Mesendoderm (in vitro differentiated cells): Measurements from ENCODE around the gene HS3ST1.

Experiments
- DNase-seq: peaks from one replicate; pipeline ENCODE4 v3.0.0; 2013
- H2AK5ac ChIP-seq: 2 replicates; pipeline ENCODE4 v1.6.1; 2013; ENCODE audit warnings: low read length, inconsistent platforms
- H2BK120ac ChIP-seq: 2 replicates; pipeline ENCODE4 v1.6.1; 2013; ENCODE audit warnings: low read depth, mild to moderate bottlenecking, low read length, moderate library complexity, mixed read lengths
- H2BK15ac ChIP-seq: replicated peaks from 2 replicates; pipeline ENCODE4 v1.6.1; 2013; ENCODE audit warnings: low read depth, mild to moderate bottlenecking, moderate library complexity
- H2BK5ac ChIP-seq: 2 replicates; pipeline ENCODE4 v1.6.1; 2013; ENCODE audit warnings: low read length, inconsistent platforms
- H3K18ac ChIP-seq: 2 replicates; pipeline ENCODE4 v1.6.1; 2013; ENCODE audit warnings: mild to moderate bottlenecking, low read length, mixed read lengths
- H3K23ac ChIP-seq: one replicate; pipeline ENCODE4 v1.6.1; 2013; ENCODE audit warnings: low read length
- H3K27ac ChIP-seq: 2 replicates; pipeline ENCODE4 v1.5.1; 2013; ENCODE audit warnings: low read depth, mild to moderate bottlenecking, inconsistent platforms, low read length, moderate library complexity
- H3K27me3 ChIP-seq: 2 replicates; pipeline ENCODE4 v1.6.1; 2013; ENCODE audit warnings: low read length, control low read depth, mild to moderate bottlenecking, inconsistent platforms; ENCODE audit not compliant: insufficient read depth, poor library complexity
- H3K36me3 ChIP-seq: 2 replicates; pipeline ENCODE4 v1.6.1; 2013; ENCODE audit warnings: low read length, inconsistent platforms; ENCODE audit not compliant: control insufficient read depth, insufficient read depth
- H3K4ac ChIP-seq: one replicate; pipeline ENCODE4 v1.6.1; 2013; ENCODE audit warnings: low read depth, mild to moderate bottlenecking, low read length, moderate library complexity
- H3K4me1 ChIP-seq: 2 replicates; pipeline ENCODE4 v1.6.1; 2013; ENCODE audit warnings: low read depth, low read length, inconsistent platforms; ENCODE audit not compliant: control insufficient read depth
- H3K4me2 ChIP-seq: 2 replicates; pipeline ENCODE4 v1.6.1; 2013; ENCODE audit warnings: low read length
- H3K4me3 ChIP-seq: 2 replicates; pipeline ENCODE4 v1.5.1; 2013; ENCODE audit warnings: mild to moderate bottlenecking, low read length
- H3K56ac ChIP-seq: one replicate; pipeline ENCODE4 v1.6.1; 2013; ENCODE audit warnings: low read length
- H3K79me1 ChIP-seq: 2 replicates; pipeline ENCODE4 v1.6.1; 2013; ENCODE audit warnings: low read length, inconsistent platforms
- H3K79me2 ChIP-seq: 2 replicates; pipeline ENCODE4 v1.6.1; 2013; ENCODE audit warnings: mild to moderate bottlenecking, low read length; ENCODE audit not compliant: control insufficient read depth, insufficient read depth
- H3K9ac ChIP-seq: 2 replicates; pipeline ENCODE4 v1.6.1; 2013; ENCODE audit warnings: low read length, inconsistent platforms
- H4K5ac ChIP-seq: one replicate; pipeline ENCODE4 v1.6.1; 2013; ENCODE audit warnings: low read length
- H4K8ac ChIP-seq: one replicate; pipeline ENCODE4 v1.6.1; 2013; ENCODE audit warnings: low read depth, mild to moderate bottlenecking, control low read depth, low read length, moderate library complexity
- WGBS: extraction: QIAGEN DNeasy Blood & Tissue Kit; methylation state at CpG from one replicate; pipeline ENCODE4 v1.1.7; 2013; ENCODE audit warnings: low lambda C conversion rate, missing lambda C conversion rate; ENCODE audit not compliant: insufficient coverage; ENCODE audit errors: extremely low coverage; 5-methylcytosine and 5-hydroxymethylcytosine counted together

The HS3ST1 gene

GRCh38 chr4:11426731-11427120 lies 2.0 kb downstream of the HS3ST1 start:
- Histone ChIP-seq H3K23ac (no peak overlapping the region), H3K9ac (peak overlapping the region; percentile 73), H3K27ac (no peak overlapping the region), H3K27me3 (no peaks in the 10 kb centered on the region), H3K4me1 (peaks cover 11% of the 10 kb centered on the region), H3K79me2 (peaks cover 26% of the 10 kb centered on the region), H3K4ac (no peak overlapping the region), H2AK5ac (no peak overlapping the region), H3K36me3 (no peaks in the 10 kb centered on the region), H4K8ac (no peak overlapping the region), H3K79me1 (peaks cover 8% of the 10 kb centered on the region), H3K18ac (no peak overlapping the region), H3K4me3 (peak overlapping the region; percentile 66), H2BK5ac (no peak overlapping the region), H2BK15ac (no peak overlapping the region), H3K56ac (peak overlapping the region; percentile 74), H3K4me2 (peak overlapping the region; percentile 85), H2BK120ac (no peak overlapping the region), H4K5ac (no peak overlapping the region)
- DNase-seq = peak; percentile 29
- WGBS = no CpG with 5 or more reads among the region's 10 CpGs

- no peak overlapping the region for H4K5ac ChIP-seq
- peak overlapping the region; percentile 62 for H3K9ac ChIP-seq
- H3K27me3 ChIP-seq = no peaks in the 10 kb centered on the region
- peak overlapping the region; percentile 21 for H3K18ac ChIP-seq
- peaks cover 19% of the 10 kb centered on the region for H3K4me1 ChIP-seq
- no peak overlapping the region for H3K23ac ChIP-seq
- H3K4me3 ChIP-seq = peak overlapping the region; percentile 8
- no peak for DNase-seq
- no peak overlapping the region for H3K4ac ChIP-seq
- no CpG with 5 or more reads among the region's 3 CpGs for WGBS
- H3K79me2 ChIP-seq = peaks cover 30% of the 10 kb centered on the region
- no peaks in the 10 kb centered on the region for H3K36me3 ChIP-seq
- peak overlapping the region; percentile 29 for H2BK15ac ChIP-seq
- peak overlapping the region; percentile 76 for H2BK120ac ChIP-seq
- peaks cover 8% of the 10 kb centered on the region for H3K79me1 ChIP-seq
- H3K56ac ChIP-seq = peak overlapping the region; percentile 72
- H3K4me2 ChIP-seq = peak overlapping the region; percentile 39
- no peak overlapping the region for H4K8ac ChIP-seq
- H3K27ac ChIP-seq = peak overlapping the region; percentile 23
- peak overlapping the region; percentile 81 for H2AK5ac ChIP-seq
- no peak overlapping the region for H2BK5ac ChIP-seq
Measured at GRCh38 chr4:11426003-11426402, 2.7 kb downstream of the HS3ST1 start.

- no peak for DNase-seq
- H3K4me3 ChIP-seq = no peak overlapping the region
- no peaks in the 10 kb centered on the region for H3K27me3 ChIP-seq
- no CpG with 5 or more reads among the region's 5 CpGs for WGBS
- no peak overlapping the region for H2AK5ac ChIP-seq
- H3K79me1 ChIP-seq = peaks cover 14% of the 10 kb centered on the region
- H3K79me2 ChIP-seq = peaks cover 37% of the 10 kb centered on the region
- peak overlapping the region; percentile 35 for H3K56ac ChIP-seq
- H3K9ac ChIP-seq = peak overlapping the region; percentile 21
- no peak overlapping the region for H2BK120ac ChIP-seq
- no peak overlapping the region for H3K4me2 ChIP-seq
- no peak overlapping the region for H2BK5ac ChIP-seq
- no peak overlapping the region for H2BK15ac ChIP-seq
- no peaks in the 10 kb centered on the region for H3K36me3 ChIP-seq
- no peak overlapping the region for H4K8ac ChIP-seq
- no peak overlapping the region for H3K18ac ChIP-seq
- H4K5ac ChIP-seq = no peak overlapping the region
- no peak overlapping the region for H3K23ac ChIP-seq
- H3K27ac ChIP-seq = no peak overlapping the region
- peaks cover 22% of the 10 kb centered on the region for H3K4me1 ChIP-seq
- H3K4ac ChIP-seq = no peak overlapping the region
Measured at GRCh38 chr4:11424856-11425255, 3.8 kb downstream of the HS3ST1 start.

GRCh38 chr4:11424000-11424399 lies 4.7 kb downstream of the HS3ST1 start:
- Histone ChIP-seq H3K79me1 (peaks cover 16% of the 10 kb centered on the region), H2BK5ac (no peak overlapping the region), H3K9ac (peak overlapping the region; percentile 34), H3K56ac (peak overlapping the region; percentile 78), H2BK15ac (no peak overlapping the region), H3K4me3 (no peak overlapping the region), H3K23ac (no peak overlapping the region), H3K4ac (no peak overlapping the region), H3K4me1 (peaks cover 22% of the 10 kb centered on the region), H2AK5ac (no peak overlapping the region), H2BK120ac (no peak overlapping the region), H3K27ac (no peak overlapping the region), H4K5ac (no peak overlapping the region), H3K18ac (no peak overlapping the region), H4K8ac (no peak overlapping the region), H3K79me2 (peaks cover 40% of the 10 kb centered on the region), H3K4me2 (no peak overlapping the region), H3K27me3 (no peaks in the 10 kb centered on the region), H3K36me3 (no peaks in the 10 kb centered on the region)
- no CpG with 5 or more reads among the region's 4 CpGs for WGBS
- DNase-seq = peak; percentile 89

GRCh38 chr4:11423465-11423864 lies 5.2 kb downstream of the HS3ST1 start:
- Histone ChIP-seq H3K36me3 (no peaks in the 10 kb centered on the region), H3K18ac (no peak overlapping the region), H3K23ac (no peak overlapping the region), H2BK5ac (peak overlapping the region; percentile 75), H3K4me2 (no peak overlapping the region), H3K4me3 (no peak overlapping the region), H3K4ac (no peak overlapping the region), H4K8ac (peak overlapping the region; percentile 84), H2AK5ac (no peak overlapping the region), H3K79me2 (peaks cover 44% of the 10 kb centered on the region), H3K4me1 (peaks cover 22% of the 10 kb centered on the region), H2BK120ac (no peak overlapping the region), H3K27me3 (no peaks in the 10 kb centered on the region), H4K5ac (no peak overlapping the region), H3K56ac (peak overlapping the region; percentile 78), H3K79me1 (peaks cover 18% of the 10 kb centered on the region), H3K27ac (no peak overlapping the region), H3K9ac (peak overlapping the region; percentile 34), H2BK15ac (no peak overlapping the region)
- WGBS = no CpG with 5 or more reads among the region's 6 CpGs
- DNase-seq = peak; percentile 94

- H3K23ac ChIP-seq = no peak overlapping the region
- H3K18ac ChIP-seq = peak overlapping the region; percentile 61
- H3K4me3 ChIP-seq = no peak overlapping the region
- no CpG with 5 or more reads among the region's 3 CpGs for WGBS
- no peaks in the 10 kb centered on the region for H3K27me3 ChIP-seq
- peaks cover 22% of the 10 kb centered on the region for H3K4me1 ChIP-seq
- H3K79me1 ChIP-seq = peaks cover 19% of the 10 kb centered on the region
- H3K4ac ChIP-seq = no peak overlapping the region
- no peaks in the 10 kb centered on the region for H3K36me3 ChIP-seq
- no peak overlapping the region for H2BK15ac ChIP-seq
- no peak overlapping the region for H4K8ac ChIP-seq
- no peak for DNase-seq
- H2BK5ac ChIP-seq = no peak overlapping the region
- H3K4me2 ChIP-seq = no peak overlapping the region
- H3K56ac ChIP-seq = peak overlapping the region; percentile 19
- no peak overlapping the region for H2BK120ac ChIP-seq
- H2AK5ac ChIP-seq = no peak overlapping the region
- H4K5ac ChIP-seq = peak overlapping the region; percentile 6
- peaks cover 27% of the 10 kb centered on the region for H3K79me2 ChIP-seq
- H3K27ac ChIP-seq = no peak overlapping the region
- H3K9ac ChIP-seq = no peak overlapping the region
Measured at GRCh38 chr4:11421116-11421515, 7.6 kb downstream of the HS3ST1 start.
